Right ventricle myocardium inferior (tissue), 1 donor: Measurements from ENCODE around the gene MAGI2. TPM values are rescaled to one million over a fixed set of nuclear protein-coding genes. Genes with fewer than 3 reads are reported as not detected.
"Not testable (repeated sequence)": the region's sequence is repeated elsewhere in the genome, so short reads cannot be mapped to it uniquely, and the experiment has no call there.

Source experiments
- ATAC-seq: fragments of 200-7000 bp; cut with Tn5 transposase; one replicate; pipeline ENCODE4 v1.9.1; 2020; ENCODE audit warnings: mild to moderate bottlenecking, moderate library complexity
- DNase-seq: peaks from one replicate; pipeline ENCODE4 v3.0.0; 2021; ENCODE audit errors: missing footprints
- intact Hi-C: fragments of 100-400 bp; cut with DNase I; formaldehyde crosslinking; loops from one replicate; pipeline ENCODE4 v1.11.0; 2022
- total RNA-seq: library from RNA; stranded (reverse); fragmentation: NEBNext Ultra II Directional; extraction: Animal tissue kit (Norgen Biotek cat#: 25700); gene quantifications from one replicate; pipeline ENCODE4 v1.2.1, GENCODE V29; 2021
- donor health status: DM: no; HTN: yes; CAD: no; lungs with severe emphysema.

The MAGI2 gene
- total RNA-seq, 1 donor from 2014 or later: 3.1 TPM

DNA sequence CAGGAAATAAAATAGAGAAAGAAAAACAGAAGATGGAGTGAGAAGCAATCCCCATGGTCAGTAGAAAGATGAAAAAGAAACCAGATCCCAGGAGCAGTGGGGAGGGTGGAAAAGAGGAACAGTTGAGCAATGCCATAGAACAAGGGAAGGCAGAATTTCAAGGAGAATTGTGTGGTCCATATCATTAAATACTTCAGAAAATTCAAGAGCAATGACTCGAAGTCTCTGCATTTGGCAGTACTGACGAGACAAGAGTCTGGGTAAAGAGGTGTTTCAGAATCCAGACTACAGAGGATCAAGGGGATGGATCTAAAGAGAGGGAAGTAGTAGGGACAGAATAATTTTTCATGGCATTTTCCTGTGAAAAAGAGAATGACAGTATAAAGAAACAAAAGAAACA lies 1142.3 kb downstream of the MAGI2 start:
- ATAC-seq (no peak), DNase-seq (no peak)
- intact Hi-C loops: no loop called here

DNA sequence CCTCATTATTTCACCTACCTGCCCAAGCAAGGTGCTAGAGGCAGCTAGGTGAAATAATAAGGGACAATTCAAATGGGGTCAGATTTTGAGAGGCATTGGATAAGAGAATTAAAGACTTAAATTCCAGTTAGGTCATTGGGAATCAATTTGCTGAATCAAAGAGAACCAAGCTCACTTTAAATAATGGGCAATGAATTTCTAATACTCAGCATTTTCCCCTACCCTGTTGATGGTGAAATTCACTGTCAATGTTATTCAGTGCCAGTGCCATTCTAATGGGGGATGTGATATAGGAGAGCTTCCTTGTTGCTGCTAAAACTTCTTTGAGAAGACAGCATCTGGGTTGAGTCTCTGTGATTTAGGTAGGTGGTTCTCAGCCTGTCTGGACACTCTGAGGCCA lies 1145.6 kb downstream of the MAGI2 start:
- intact Hi-C loops: no loop called here
- DNase-seq (no peak), ATAC-seq (no peak)

DNA sequence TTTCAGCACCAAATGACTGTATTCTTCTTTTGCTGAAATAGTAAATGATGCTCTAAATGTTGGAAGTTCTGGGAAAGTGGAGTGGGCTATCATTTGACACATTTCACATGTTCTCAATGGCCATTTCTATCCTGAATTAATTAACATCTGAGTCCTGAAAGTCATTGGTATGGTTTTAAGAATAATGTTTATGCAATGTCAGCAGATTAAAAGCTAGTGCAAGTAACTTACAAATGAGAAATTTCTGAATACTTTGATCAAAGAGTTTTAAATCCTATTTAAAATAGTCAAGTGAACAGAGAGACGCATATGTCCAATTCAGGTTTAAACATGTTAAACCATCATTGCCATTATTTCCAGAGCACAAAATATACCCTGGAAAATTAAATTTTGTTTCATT lies 1146.8 kb downstream of the MAGI2 start:
- DNase-seq (no peak), ATAC-seq (no peak)
- intact Hi-C loops: no loop called here

DNA sequence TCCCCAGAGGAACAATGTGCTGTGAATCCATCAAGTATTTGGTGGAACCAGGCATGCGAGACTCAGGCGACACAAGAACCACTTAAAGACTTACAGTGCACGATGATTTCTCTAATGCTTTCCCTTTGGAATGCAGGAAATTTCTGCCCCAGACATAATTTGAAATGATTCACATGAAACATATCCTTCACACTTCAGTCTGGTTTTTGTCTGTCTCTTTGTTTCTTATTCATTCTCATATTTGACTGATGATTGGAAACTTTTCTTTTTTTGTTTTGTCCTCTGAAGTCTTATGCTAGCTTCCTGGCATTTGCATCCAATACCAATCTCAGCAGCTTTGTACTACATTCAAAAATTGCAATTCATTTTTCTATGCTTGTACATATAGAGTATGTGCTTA lies 1152.1 kb downstream of the MAGI2 start:
- no peak for DNase-seq
- intact Hi-C loops: no loop called here
- ATAC-seq: no peak

DNA sequence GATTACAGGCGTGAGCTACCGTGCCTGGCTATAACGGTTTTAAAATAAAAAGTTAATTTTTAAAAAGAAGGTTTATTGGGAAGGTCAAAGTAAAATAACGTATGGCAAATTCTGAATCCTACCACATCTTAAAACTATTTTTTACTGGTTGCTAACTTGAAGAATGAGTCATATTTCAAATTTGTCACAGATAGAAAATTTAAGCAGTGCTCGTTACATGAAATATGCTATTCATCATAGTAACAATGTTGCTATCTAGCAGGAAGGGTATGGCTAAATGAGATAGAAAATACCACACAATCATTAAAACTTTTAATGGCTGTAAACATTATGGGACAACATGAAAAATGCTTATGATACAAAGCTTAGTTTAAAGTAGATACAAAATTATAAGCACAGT lies 1154.4 kb downstream of the MAGI2 start:
- no peak for DNase-seq
- ATAC-seq: no peak

DNA sequence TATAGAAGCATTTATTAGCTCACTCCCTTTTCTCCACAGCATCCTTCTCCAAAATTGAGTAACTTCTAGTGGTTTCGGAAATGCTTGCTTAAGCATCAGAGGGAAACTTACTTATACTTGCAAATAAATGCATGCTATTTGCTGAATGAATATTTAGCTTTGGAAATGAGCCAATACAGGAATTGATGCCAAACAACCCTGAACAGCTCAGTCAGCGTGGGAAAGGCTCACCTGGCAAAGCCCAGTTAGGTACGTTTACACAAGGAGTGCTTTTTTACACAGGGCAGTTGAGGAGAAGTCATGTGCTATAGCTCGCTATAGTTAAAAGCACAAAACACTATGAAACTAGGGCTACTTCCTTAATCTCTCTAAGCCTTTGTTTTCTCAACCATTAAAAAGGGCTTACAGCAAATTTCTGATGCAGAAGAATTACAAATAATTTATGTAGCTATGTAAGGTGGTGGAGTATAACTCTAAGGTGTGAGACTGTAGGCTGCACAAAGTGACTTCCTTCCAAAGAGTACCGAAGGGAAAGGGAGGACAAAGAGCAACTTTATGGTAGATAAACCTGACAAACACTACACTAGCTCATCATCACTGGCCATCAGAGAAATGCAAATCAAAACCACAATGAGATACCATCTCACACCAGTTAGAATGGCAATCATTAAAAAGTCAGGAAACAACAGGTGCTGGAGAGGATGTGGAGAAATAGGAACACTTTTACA lies 1156.7 kb downstream of the MAGI2 start:
- ATAC-seq (no peak), DNase-seq (no peak)
- intact Hi-C loops: no loop called here

More for the DNA sequence above, 1154.4 kb downstream of the MAGI2 start:
- intact Hi-C loops: no loop called here

DNA sequence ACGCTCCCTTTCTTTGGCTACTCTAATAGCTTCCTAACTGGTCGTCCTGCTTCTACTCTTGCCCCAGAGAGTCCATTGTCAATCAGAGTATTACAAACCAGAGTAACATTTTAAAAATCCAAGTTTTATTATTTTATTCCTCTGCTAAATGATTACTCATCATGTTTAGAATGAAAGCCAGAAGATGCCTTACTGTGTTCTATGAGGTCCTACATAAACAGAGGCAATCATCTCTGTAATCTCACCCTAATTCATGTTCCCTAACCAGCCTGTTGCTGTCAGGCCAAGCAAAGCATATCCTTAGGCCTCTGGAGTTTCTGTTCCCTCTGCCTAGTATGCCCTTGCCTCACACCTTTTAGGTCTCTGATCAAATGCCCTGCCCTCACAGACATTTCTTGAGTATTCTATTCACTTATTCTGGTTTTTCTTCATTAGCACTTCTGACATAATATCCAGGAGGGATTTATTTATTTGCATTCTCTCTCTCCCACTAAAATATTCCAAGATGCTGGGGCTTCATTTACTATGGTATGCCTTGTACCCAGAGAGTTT lies 1157.3 kb downstream of the MAGI2 start:
- no peak for ATAC-seq
- DNase-seq: no peak
- intact Hi-C loops: no loop called here

DNA sequence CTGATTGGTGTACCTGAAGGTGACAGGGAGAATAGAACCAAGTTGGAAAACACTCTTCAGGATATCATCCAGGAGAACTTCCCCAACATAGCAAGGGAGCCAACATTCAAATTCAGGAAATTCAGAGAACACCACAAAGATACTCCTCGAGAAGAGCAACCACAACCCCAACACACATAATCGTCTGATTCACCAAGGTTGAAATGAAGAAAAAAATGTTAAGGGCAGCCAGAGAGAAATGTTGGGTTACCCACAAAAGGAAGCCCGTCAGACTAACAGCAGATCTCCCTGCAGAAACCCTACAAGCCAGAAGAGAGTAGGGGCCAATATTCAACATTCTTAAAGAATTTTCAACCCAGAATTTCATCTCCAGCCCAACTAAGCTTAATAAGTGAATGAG lies 1164.0 kb downstream of the MAGI2 start:
- intact Hi-C loops, DNase-seq, ATAC-seq: not testable (repeated sequence)

DNA sequence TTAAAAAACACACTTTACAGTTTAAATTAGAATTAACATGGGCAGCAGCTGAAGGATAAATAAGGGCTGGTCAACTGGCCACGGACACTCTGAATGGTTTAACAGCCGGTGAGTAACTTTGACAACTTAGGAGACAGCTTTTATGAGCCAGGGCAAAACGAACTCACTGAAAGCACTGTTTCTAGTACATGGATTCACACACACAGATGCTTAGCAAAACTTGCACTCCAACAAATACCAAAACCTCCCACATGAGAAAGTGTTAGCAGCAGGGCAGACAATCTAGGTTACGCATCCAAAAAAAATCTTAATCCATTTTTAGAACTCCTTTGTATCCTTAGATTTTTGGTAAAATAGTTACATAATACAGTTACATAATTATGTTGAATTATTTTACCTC lies 1168.5 kb downstream of the MAGI2 start:
- intact Hi-C loops: no loop called here
- DNase-seq (no peak), ATAC-seq (no peak)

DNA sequence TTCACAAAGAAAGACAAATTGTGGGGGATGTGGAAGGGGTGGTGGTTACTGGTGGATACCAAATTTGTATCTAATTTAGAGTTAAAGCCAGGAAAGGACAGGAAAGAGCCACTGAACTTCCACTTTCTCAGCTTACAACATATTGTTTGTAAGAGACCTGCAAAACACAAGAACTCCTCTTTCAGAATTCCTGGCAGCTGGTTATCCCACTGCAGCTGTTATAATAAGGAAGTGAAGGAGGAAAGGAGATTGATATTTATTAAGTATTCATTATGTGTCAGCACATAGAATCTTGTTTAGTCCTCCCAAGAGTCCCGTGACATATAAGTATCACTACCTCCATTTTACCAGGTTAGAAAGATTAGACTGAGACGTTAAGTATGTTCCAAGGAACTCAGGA lies 1173.2 kb downstream of the MAGI2 start:
- no peak for DNase-seq
- intact Hi-C loops: no loop called here
- ATAC-seq: no peak

DNA sequence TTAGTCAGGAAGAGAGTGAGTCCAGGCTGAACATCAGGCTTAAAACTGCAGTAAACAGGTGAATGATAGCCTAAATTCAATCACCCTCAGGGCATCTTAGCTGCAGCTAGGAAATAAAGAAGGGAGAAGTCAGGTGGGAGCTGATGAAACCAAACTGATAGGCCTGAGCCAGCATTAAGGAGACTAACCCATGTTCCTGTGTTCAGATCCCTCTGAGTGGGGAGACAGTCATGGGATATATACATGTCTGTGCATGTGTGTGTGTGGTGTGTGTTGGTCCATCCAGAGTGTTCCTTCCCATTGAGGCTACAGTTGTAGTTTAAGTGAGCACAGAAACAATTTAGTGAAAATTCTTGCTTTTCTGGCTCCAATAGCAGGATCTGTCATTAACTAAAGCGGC lies 1174.0 kb downstream of the MAGI2 start:
- intact Hi-C loops: no loop called here
- ATAC-seq (no peak), DNase-seq (no peak)

DNA sequence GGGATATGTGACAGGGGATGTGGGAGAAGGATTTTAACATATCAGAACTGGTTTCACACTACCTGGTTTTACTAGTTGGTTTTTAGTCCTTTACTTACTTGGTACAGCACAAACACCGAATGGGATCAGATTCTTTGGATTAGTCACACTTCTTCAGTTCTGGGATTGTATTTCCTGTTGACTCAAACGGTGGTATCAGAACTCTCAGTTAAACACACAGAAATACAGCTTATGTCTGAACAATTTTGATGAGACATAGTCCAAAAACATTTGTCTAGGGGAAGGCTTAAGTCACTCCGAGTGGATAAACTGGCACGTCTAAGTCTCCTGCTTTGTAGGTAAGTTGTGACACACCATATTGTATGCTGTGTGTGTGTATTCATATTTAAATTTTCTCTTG lies 1174.4 kb downstream of the MAGI2 start:
- ATAC-seq (no peak), DNase-seq (no peak)
- intact Hi-C loops: no loop called here

DNA sequence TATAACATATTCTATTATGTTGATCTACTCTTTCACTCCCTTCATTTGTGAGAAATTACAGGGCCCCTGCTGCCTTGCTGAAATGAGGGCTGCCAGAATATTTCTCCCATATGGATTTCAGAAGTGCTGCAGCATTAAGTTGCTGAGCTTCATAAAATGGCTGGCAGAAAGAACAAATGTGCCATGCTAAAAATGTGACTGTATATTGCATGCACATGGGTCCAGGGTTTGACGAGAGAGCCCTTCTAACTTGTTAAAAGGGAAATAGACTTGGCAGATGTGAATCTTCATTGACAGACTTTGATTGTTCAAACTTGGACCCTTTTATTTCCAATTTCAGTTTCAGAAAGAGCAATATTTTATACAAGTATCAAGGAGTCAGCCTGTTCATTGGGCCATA lies 1186.3 kb downstream of the MAGI2 start:
- no peak for ATAC-seq
- intact Hi-C loops: no loop called here
- DNase-seq: no peak

DNA sequence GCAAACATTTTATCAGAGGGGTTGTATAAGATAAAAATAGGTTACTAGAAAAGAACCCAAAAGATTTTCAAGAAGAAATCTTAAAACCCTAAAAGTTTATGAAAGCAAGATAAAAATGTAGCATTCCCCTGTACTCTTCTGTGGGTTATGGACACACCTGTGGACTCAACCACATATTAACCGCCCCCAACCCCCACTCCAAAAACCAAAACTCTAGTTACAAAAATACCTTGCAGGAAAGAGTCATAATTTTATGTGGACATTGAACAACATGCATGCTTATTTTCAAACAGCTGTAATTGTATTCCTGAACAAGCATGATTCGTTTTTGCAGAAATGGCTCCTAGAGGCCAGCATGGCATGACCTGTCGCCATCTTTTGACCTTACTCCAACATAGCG lies 1188.0 kb downstream of the MAGI2 start:
- ATAC-seq: no peak
- DNase-seq: no peak
- intact Hi-C loops: no loop called here

DNA sequence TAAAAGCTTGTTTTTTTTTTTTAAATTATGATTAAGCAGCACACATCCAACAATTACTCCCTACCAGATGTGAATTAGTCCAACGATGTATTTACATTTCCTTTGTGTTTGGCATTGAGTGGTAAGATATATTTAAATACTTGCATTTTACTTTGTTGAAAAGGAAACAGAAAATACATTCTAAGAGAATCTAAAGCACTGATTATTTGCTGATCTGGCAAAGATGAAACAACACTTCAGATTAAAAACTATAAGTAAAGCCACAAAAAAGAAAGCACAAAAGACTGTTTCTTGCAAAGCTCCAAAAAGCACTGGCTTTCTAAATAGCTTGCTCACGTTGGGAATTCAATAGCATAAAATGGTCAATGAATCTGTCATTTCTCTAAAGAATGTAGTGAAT lies 1188.4 kb downstream of the MAGI2 start:
- intact Hi-C loops: no loop called here
- no peak for DNase-seq

DNA sequence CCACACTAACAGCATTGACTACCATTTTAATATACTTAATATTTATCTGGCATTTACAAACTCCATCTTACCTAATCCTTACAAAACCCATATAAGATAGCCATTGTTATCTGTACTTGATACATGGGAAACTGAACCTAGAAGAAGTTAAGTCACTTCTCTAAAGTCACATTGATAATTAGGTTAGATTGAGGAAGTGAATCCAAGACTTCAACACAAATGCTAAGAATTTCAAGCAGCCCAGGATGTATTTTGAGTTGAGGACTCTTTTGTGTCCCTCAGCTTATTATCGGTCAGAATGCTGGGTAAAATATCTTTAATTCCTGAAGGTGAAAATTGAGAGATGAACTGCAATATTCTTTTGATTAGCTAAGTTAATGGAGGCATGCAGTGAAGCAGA lies 1189.4 kb downstream of the MAGI2 start:
- DNase-seq (no peak), ATAC-seq (no peak)
- intact Hi-C loops: no loop called here

More for the DNA sequence above, 1188.4 kb downstream of the MAGI2 start:
- ATAC-seq: no peak

DNA sequence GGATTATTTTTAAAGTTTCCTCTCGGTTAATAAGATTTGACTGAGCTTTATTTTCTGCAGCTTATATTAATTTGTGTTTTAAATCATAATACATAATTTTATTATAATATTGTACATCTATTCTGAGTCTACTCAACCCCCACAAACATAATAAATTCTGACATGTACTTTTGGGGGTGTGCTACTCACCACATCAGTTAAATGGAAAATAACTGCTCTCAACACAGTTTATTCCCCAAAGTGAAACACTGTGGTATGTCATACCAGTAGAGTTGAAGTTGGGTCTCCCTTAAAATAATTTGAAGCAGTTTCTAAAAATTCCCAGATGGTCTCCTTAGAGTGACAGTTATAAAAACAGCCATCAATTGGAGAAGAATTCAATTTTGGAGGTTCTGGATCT lies 1191.7 kb downstream of the MAGI2 start:
- ATAC-seq (no peak), DNase-seq (no peak)
- intact Hi-C loops: no loop called here

DNA sequence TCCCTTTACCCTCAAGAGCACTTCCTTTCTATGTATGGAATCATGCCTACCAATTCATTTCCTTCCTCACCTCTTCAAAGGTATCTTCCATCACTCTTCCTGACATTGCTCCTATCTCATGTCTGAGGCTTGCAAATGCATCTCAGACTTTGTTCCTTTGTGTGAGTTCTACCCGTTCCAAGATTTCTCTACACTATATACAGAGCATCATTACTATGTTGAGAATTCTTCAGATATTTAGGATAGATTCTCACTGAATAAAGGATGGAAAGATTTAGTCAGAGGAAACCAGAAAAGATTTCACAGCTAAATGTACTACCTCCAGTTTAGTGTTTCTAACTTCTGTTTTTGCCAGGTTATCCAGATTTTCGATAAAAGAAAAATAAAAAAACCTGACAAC lies 1192.2 kb downstream of the MAGI2 start:
- intact Hi-C loops: no loop called here
- ATAC-seq: no peak
- DNase-seq: no peak

DNA sequence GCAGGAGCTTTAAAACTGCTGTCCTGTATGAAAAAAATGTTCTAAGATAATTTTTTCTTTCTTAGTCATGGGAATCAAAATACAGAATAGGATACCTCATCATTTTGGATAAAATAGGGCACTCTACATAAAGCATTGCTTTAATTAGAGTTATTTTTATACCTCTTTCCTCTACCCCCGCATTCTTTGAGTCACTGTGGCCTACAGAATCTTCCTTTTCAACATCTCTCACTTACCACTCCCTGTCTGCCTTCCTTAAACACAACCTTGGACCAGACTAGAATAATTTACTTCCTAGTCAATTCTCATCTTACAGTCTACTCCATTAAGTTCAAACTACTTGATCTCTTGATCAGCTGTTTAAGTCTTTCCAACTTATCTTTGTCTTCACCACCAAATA lies 1192.6 kb downstream of the MAGI2 start:
- ATAC-seq (no peak), DNase-seq (no peak)
- intact Hi-C loops: no loop called here

DNA sequence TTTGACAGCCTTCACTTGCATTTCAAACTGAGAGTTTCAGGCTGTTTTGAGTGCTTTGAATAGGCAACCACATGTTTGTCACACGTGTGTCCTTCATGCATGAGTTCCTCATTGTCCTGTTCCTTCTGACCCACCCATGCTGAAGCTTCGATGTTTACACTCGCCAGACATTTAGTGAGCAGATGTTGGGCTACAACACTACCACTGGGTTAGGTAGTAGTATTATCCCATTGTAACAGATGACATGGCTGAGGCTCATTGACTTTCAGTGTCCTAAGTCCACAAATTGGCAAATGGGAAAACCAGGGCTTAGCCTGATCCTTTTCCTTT lies 1198.8 kb downstream of the MAGI2 start:
- intact Hi-C loops: no loop called here
- no peak for ATAC-seq
- no peak for DNase-seq
